ENCODE measurements around the gene ZNF488.

The ZNF488 gene

GRCh38 chr10:47348661-47349470 lies 35.2 kb downstream of the ZNF488 start:
- Histone ChIP-seq H3K9ac (ENCODE audit: low read length) (no peak overlapping the region), H3K4me1 (ENCODE audit: control insufficient read depth, insufficient read depth, low read length) (no peaks in the 10 kb centered on the region), H3K4me3 (ENCODE audit: low read length) (no peak overlapping the region), H3K9me3 (ENCODE audit: control insufficient read depth, low read length) (no peaks in the 10 kb centered on the region), H3K27me3 (ENCODE audit: control insufficient read depth, insufficient read depth, low read length) (no peaks in the 10 kb centered on the region), H3K36me3 (ENCODE audit: control insufficient read depth, insufficient read depth, low read length) (no peaks in the 10 kb centered on the region)

GRCh38 chr10:47348138-47348651 lies 35.9 kb downstream of the ZNF488 start, which contains the start of gene RBP3:
RBP3 (plus strand) TSS chr10:47348363; CDS start chr10:47348485, 122 bp downstream.
- no peak within 1 kb of the TSS for H3K9ac ChIP-seq (ENCODE audit: low read length)
- H3K9me3 ChIP-seq (ENCODE audit: control insufficient read depth, low read length) = no peaks in the 10 kb centered on the region
- no peaks in the 10 kb centered on the region for H3K4me1 ChIP-seq (ENCODE audit: control insufficient read depth, insufficient read depth, low read length)
- no peaks in the 10 kb centered on the region for H3K27me3 ChIP-seq (ENCODE audit: control insufficient read depth, insufficient read depth, low read length)
- no peak within 1 kb of the TSS for H3K4me3 ChIP-seq (ENCODE audit: low read length)
- H3K36me3 ChIP-seq (ENCODE audit: control insufficient read depth, insufficient read depth, low read length) = no peaks in the 10 kb centered on the region

GRCh38 chr10:47347303-47347675 lies 36.8 kb downstream of the ZNF488 start:
- no peaks in the 10 kb centered on the region for H3K36me3 ChIP-seq (ENCODE audit: control insufficient read depth, insufficient read depth, low read length)

GRCh38 chr10:47346581-47347302 lies 37.4 kb downstream of the ZNF488 start:
- Histone ChIP-seq H3K36me3 (ENCODE audit: control insufficient read depth, insufficient read depth, low read length) (no peaks in the 10 kb centered on the region), H3K27me3 (ENCODE audit: control insufficient read depth, insufficient read depth, low read length) (no peaks in the 10 kb centered on the region), H3K9ac (ENCODE audit: low read length) (no peak overlapping the region)

More at GRCh38 chr10:47347303-47347675, 36.8 kb downstream of the ZNF488 start:
- Histone ChIP-seq H3K9me3 (ENCODE audit: control insufficient read depth, low read length) (no peaks in the 10 kb centered on the region), H3K27me3 (ENCODE audit: control insufficient read depth, insufficient read depth, low read length) (no peaks in the 10 kb centered on the region), H3K4me3 (ENCODE audit: low read length) (no peak overlapping the region), H3K4me1 (ENCODE audit: control insufficient read depth, insufficient read depth, low read length) (no peaks in the 10 kb centered on the region), H3K9ac (ENCODE audit: low read length) (no peak overlapping the region)

GRCh38 chr10:47344996-47345870 lies 38.9 kb downstream of the ZNF488 start:
- Histone ChIP-seq H3K4me1 (ENCODE audit: control insufficient read depth, insufficient read depth, low read length) (no peaks in the 10 kb centered on the region), H3K9me3 (ENCODE audit: control insufficient read depth, low read length) (no peaks in the 10 kb centered on the region), H3K27me3 (ENCODE audit: control insufficient read depth, insufficient read depth, low read length) (no peaks in the 10 kb centered on the region), H3K36me3 (ENCODE audit: control insufficient read depth, insufficient read depth, low read length) (no peaks in the 10 kb centered on the region), H3K4me3 (ENCODE audit: low read length) (no peak overlapping the region), H3K9ac (ENCODE audit: low read length) (no peak overlapping the region)

More at GRCh38 chr10:47346581-47347302, 37.4 kb downstream of the ZNF488 start:
- Histone ChIP-seq H3K9me3 (ENCODE audit: control insufficient read depth, low read length) (no peaks in the 10 kb centered on the region), H3K4me1 (ENCODE audit: control insufficient read depth, insufficient read depth, low read length) (no peaks in the 10 kb centered on the region), H3K4me3 (ENCODE audit: low read length) (no peak overlapping the region)

- Histone ChIP-seq H3K9ac (ENCODE audit: low read length) (no peak overlapping the region), H3K36me3 (ENCODE audit: control insufficient read depth, insufficient read depth, low read length) (no peaks in the 10 kb centered on the region), H3K27me3 (ENCODE audit: control insufficient read depth, insufficient read depth, low read length) (no peaks in the 10 kb centered on the region), H3K4me1 (ENCODE audit: control insufficient read depth, insufficient read depth, low read length) (no peaks in the 10 kb centered on the region), H3K4me3 (ENCODE audit: low read length) (no peak overlapping the region), H3K9me3 (ENCODE audit: control insufficient read depth, low read length) (no peaks in the 10 kb centered on the region)
Measured at GRCh38 chr10:47340608-47341170, 43.4 kb downstream of the ZNF488 start.

- no peak overlapping the region for H3K4me3 ChIP-seq (ENCODE audit: low read length)
- H3K27me3 ChIP-seq (ENCODE audit: control insufficient read depth, insufficient read depth, low read length) = no peaks in the 10 kb centered on the region
- no peaks in the 10 kb centered on the region for H3K9me3 ChIP-seq (ENCODE audit: control insufficient read depth, low read length)
- H3K36me3 ChIP-seq (ENCODE audit: control insufficient read depth, insufficient read depth, low read length) = no peaks in the 10 kb centered on the region
- no peak overlapping the region for H3K9ac ChIP-seq (ENCODE audit: low read length)
- no peaks in the 10 kb centered on the region for H3K4me1 ChIP-seq (ENCODE audit: control insufficient read depth, insufficient read depth, low read length)
Measured at GRCh38 chr10:47339759-47340607, 44.1 kb downstream of the ZNF488 start.

GRCh38 chr10:47339186-47339735 lies 44.8 kb downstream of the ZNF488 start:
- no peaks in the 10 kb centered on the region for H3K27me3 ChIP-seq (ENCODE audit: control insufficient read depth, insufficient read depth, low read length)
- H3K4me3 ChIP-seq (ENCODE audit: low read length) = no peak overlapping the region
- no peaks in the 10 kb centered on the region for H3K4me1 ChIP-seq (ENCODE audit: control insufficient read depth, insufficient read depth, low read length)
- no peak overlapping the region for H3K9ac ChIP-seq (ENCODE audit: low read length)
- H3K36me3 ChIP-seq (ENCODE audit: control insufficient read depth, insufficient read depth, low read length) = no peaks in the 10 kb centered on the region
- H3K9me3 ChIP-seq (ENCODE audit: control insufficient read depth, low read length) = no peaks in the 10 kb centered on the region

GRCh38 chr10:47337310-47337709 lies 46.8 kb downstream of the ZNF488 start:
- H3K4me3 ChIP-seq (ENCODE audit: low read length) = no peak overlapping the region

GRCh38 chr10:47336387-47337134 lies 47.5 kb downstream of the ZNF488 start:
- H3K36me3 ChIP-seq (ENCODE audit: control insufficient read depth, insufficient read depth, low read length) = no peaks in the 10 kb centered on the region
- H3K4me1 ChIP-seq (ENCODE audit: control insufficient read depth, insufficient read depth, low read length) = peaks cover 1% of the 10 kb centered on the region
- no peaks in the 10 kb centered on the region for H3K27me3 ChIP-seq (ENCODE audit: control insufficient read depth, insufficient read depth, low read length)
- H3K9ac ChIP-seq (ENCODE audit: low read length) = no peak overlapping the region
- H3K9me3 ChIP-seq (ENCODE audit: control insufficient read depth, low read length) = no peaks in the 10 kb centered on the region
- no peak overlapping the region for H3K4me3 ChIP-seq (ENCODE audit: low read length)

More at GRCh38 chr10:47337310-47337709, 46.8 kb downstream of the ZNF488 start:
- no peaks in the 10 kb centered on the region for H3K4me1 ChIP-seq (ENCODE audit: control insufficient read depth, insufficient read depth, low read length)
- no peak overlapping the region for H3K9ac ChIP-seq (ENCODE audit: low read length)
- H3K36me3 ChIP-seq (ENCODE audit: control insufficient read depth, insufficient read depth, low read length) = no peaks in the 10 kb centered on the region
- no peaks in the 10 kb centered on the region for H3K9me3 ChIP-seq (ENCODE audit: control insufficient read depth, low read length)
- no peaks in the 10 kb centered on the region for H3K27me3 ChIP-seq (ENCODE audit: control insufficient read depth, insufficient read depth, low read length)

Data from mucosa of stomach (tissue), 1 donor.